ENCODE data around the gene SLC25A12. TPM values are rescaled to one million over a fixed set of nuclear protein-coding genes. Genes with fewer than 3 reads are reported as not detected.

The SLC25A12 gene
- total and polyA plus RNA-seq, 9 of the 15 experiments (the other 6 are each of a cell fraction or from before 2014, with no cell fraction given), result 13.5 to 36.5 (median 21.7) TPM

DNA sequence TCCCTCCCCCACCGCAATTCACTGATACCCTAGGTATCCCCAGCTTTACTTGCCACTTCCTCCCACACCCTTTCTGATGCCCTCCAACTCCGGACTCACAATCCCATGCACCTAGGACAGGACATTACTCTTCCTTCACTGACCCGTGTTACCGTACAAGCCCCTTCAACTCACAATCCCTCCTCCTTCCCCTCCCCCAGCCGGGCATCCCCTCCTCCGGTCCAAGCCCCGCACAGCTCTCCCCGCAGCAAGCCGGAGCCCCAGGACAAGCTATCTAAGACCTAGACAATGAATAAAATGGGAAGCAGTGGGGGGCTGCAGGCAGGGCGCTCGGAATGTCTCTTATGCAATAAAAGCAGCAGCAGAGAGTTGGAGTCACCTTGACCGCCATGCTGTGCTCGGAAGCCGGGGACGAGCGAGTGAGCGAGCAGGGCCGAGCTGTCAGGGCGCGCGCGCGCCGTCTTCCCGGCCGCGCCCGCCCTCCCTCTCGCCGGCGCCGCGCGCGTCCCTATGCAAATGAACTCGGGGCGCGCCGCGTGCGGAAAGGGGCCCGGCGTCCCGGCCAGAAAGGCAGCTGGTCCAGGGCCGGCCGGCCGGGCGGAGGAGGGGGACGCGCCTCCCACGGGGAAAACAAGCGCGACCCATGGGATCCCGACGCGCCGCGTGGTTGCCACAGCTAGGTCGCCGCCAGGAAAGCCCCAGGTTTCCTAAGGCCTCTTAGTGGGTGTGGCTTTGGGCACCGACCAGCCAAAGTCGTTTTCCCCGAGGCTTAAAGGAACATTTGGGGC, at the start of gene SLC25A12 (continued):
- TF ChIP-seq ZBTB40 (IDR thresholded peaks at IDR 0.05), result peak; percentile 47; the same call in 1 of the 2 replicates
- TF ChIP-seq ZBTB40 (CRISPR knock-in tag; IDR thresholded peaks at IDR 0.05), result no peak
- TF ChIP-seq, protein P1, sequence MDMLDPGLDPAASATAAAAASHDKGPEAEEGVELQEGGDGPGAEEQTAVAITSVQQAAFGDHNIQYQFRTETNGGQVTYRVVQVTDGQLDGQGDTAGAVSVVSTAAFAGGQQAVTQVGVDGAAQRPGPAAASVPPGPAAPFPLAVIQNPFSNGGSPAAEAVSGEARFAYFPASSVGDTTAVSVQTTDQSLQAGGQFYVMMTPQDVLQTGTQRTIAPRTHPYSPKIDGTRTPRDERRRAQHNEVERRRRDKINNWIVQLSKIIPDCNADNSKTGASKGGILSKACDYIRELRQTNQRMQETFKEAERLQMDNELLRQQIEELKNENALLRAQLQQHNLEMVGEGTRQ (CRISPR knock-in tag; IDR thresholded peaks at IDR 0.05), result no peak
- no peak for TF ChIP-seq KHSRP (IDR thresholded peaks at IDR 0.05)
- TF ChIP-seq, protein P2, sequence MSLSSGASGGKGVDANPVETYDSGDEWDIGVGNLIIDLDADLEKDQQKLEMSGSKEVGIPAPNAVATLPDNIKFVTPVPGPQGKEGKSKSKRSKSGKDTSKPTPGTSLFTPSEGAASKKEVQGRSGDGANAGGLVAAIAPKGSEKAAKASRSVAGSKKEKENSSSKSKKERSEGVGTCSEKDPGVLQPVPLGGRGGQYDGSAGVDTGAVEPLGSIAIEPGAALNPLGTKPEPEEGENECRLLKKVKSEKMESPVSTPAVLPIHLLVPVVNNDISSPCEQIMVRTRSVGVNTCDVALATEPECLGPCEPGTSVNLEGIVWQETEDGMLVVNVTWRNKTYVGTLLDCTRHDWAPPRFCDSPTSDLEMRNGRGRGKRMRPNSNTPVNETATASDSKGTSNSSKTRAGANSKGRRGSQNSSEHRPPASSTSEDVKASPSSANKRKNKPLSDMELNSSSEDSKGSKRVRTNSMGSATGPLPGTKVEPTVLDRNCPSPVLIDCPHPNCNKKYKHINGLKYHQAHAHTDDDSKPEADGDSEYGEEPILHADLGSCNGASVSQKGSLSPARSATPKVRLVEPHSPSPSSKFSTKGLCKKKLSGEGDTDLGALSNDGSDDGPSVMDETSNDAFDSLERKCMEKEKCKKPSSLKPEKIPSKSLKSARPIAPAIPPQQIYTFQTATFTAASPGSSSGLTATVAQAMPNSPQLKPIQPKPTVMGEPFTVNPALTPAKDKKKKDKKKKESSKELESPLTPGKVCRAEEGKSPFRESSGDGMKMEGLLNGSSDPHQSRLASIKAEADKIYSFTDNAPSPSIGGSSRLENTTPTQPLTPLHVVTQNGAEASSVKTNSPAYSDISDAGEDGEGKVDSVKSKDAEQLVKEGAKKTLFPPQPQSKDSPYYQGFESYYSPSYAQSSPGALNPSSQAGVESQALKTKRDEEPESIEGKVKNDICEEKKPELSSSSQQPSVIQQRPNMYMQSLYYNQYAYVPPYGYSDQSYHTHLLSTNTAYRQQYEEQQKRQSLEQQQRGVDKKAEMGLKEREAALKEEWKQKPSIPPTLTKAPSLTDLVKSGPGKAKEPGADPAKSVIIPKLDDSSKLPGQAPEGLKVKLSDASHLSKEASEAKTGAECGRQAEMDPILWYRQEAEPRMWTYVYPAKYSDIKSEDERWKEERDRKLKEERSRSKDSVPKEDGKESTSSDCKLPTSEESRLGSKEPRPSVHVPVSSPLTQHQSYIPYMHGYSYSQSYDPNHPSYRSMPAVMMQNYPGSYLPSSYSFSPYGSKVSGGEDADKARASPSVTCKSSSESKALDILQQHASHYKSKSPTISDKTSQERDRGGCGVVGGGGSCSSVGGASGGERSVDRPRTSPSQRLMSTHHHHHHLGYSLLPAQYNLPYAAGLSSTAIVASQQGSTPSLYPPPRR (CRISPR knock-in tag; IDR thresholded peaks at IDR 0.05; ENCODE audit: borderline replicate concordance), result no peak
- TF ChIP-seq MAX (CRISPR knock-in tag; IDR thresholded peaks at IDR 0.05), result peak; percentile 90
- TF ChIP-seq CC2D1A (IDR thresholded peaks at IDR 0.05), result no peak
- TF ChIP-seq CBFA2T2 (conservative IDR thresholded peaks at IDR 0.05), result no peak
- TF ChIP-seq ARID2 (IDR thresholded peaks at IDR 0.05), result no peak
- 0 out of 2 replicates have a peak, but pooled peaks have one; percentile 46 for TF ChIP-seq ZBTB2 (IDR thresholded peaks at IDR 0.05)

Data from K562 (cell line).